Neural crest cell (in vitro differentiated cells): Measurements from ENCODE around the gene DMXL1. TPM values are rescaled to one million over a fixed set of nuclear protein-coding genes. Genes with fewer than 3 reads are reported as not detected.

Experiments
- DNase-seq: peaks from one replicate; pipeline ENCODE4 v3.0.0; 2021; ENCODE audit warnings: low read depth, mixed read lengths, low spot score
- H3K27ac Mint-ChIP-seq: one replicate; pipeline ENCODE4 v1.8.0; 2021; ENCODE audit warnings: mild to moderate bottlenecking, mixed read lengths; ENCODE audit not compliant: unreplicated experiment
- H3K27me3 Mint-ChIP-seq: 2 replicates; pipeline ENCODE4 v1.8.0; 2021; ENCODE audit warnings: low read depth, mild to moderate bottlenecking, mixed read lengths
- H3K36me3 Mint-ChIP-seq: 2 replicates; pipeline ENCODE4 v1.8.0; 2021; ENCODE audit warnings: low read depth, mild to moderate bottlenecking, mixed read lengths
- H3K4me1 Mint-ChIP-seq: 2 replicates; pipeline ENCODE4 v1.8.0; 2021; ENCODE audit warnings: mixed read lengths
- H3K4me3 Mint-ChIP-seq: one replicate; pipeline ENCODE4 v1.8.0; 2021; ENCODE audit warnings: mild to moderate bottlenecking, mixed read lengths
- H3K9me3 Mint-ChIP-seq: 2 replicates; pipeline ENCODE4 v1.8.0; 2021; ENCODE audit warnings: mixed read lengths
- CTCF ChIP-seq: fragments of 200-600 bp; sonication (generic); conservative IDR thresholded peaks from 2 replicates; pipeline ENCODE4 v1.5.0; 2021; ENCODE audit warnings: antibody characterized with exemption, mild to moderate bottlenecking
- total RNA-seq: library from RNA; stranded (reverse); gene quantifications from 2 replicates; pipeline ENCODE4 v1.2.1, GENCODE V29; 2021

DMXL1 gene
- total RNA-seq, 1 donor from 2014 or later, result 24.1 TPM

- Mint-ChIP-seq H3K9me3 (no peaks in the 10 kb centered on the region), H3K27ac (no peak overlapping the region), H3K36me3 (peaks cover 2% of the 10 kb centered on the region), H3K4me3 (no peak overlapping the region), H3K27me3 (no peaks in the 10 kb centered on the region), H3K4me1 (peaks cover 21% of the 10 kb centered on the region)
- DNase-seq, result no peak
- TF ChIP-seq CTCF, result no peak
Observed at GRCh38 chr5:119288379-119289033, 217.6 kb downstream of the DMXL1 start.

- H3K36me3 Mint-ChIP-seq, result peaks cover 4% of the 10 kb centered on the region
- H3K27me3 Mint-ChIP-seq, result no peaks in the 10 kb centered on the region
- H3K9me3 Mint-ChIP-seq, result no peaks in the 10 kb centered on the region
- no peak for DNase-seq
- H3K27ac Mint-ChIP-seq, result no peak overlapping the region
- no peak for TF ChIP-seq CTCF
- H3K4me3 Mint-ChIP-seq, result no peak overlapping the region
- H3K4me1 Mint-ChIP-seq, result peaks cover 21% of the 10 kb centered on the region
Observed at GRCh38 chr5:119289438-119290044, 218.7 kb downstream of the DMXL1 start.

DNA sequence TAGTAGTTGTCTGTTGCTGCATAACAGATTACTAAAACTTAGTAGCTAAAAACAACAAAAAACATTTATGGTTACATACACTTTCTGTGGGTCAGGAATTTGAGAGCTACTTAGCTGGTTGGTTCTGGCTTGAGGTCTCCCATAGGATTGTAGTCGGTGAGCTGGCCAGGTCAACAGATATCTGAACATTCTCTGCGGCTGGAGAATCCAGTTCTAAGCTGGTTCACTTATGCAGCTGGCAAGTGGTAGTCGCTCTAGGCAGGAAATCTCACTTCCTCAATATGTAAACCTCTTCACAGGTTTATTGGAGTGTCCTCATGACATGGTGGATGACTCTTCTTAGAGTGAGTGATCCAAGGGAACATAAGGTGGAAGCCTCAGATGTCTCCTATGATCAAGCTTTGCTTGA is 219.3 kb downstream of the DMXL1 start:
- Mint-ChIP-seq H3K27ac (no peak overlapping the region), H3K27me3 (no peaks in the 10 kb centered on the region), H3K9me3 (no peaks in the 10 kb centered on the region), H3K4me3 (no peak overlapping the region), H3K4me1 (peaks cover 21% of the 10 kb centered on the region), H3K36me3 (peaks cover 5% of the 10 kb centered on the region)
- DNase-seq, result no peak
- TF ChIP-seq CTCF, result no peak

- H3K4me1 Mint-ChIP-seq, result peaks cover 21% of the 10 kb centered on the region
- H3K27me3 Mint-ChIP-seq, result no peaks in the 10 kb centered on the region
- peaks cover 5% of the 10 kb centered on the region for H3K36me3 Mint-ChIP-seq
- DNase-seq, result no peak
- TF ChIP-seq CTCF, result no peak
- no peak overlapping the region for H3K27ac Mint-ChIP-seq
- no peaks in the 10 kb centered on the region for H3K9me3 Mint-ChIP-seq
- H3K4me3 Mint-ChIP-seq, result no peak overlapping the region
Observed at GRCh38 chr5:119290607-119291006, 219.7 kb downstream of the DMXL1 start.

DNA sequence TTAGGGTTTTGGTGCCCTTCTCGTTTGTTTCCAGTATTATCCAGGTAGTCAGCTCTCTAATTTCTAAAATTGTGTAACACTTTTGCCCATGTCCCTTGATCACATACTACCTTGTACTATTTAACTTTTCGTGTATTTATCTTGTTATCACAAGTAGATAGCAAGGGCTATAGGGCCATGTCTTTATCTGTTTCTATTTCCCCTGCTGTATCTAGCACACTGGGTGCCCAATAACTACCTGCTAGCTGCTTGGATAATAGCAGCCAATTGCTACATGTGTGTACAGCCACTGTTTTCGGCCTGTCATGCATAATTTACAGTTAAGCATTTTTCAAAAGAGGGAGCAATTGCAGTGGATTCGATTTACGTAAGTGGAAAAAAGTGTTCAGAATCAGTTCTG is 220.2 kb downstream of the DMXL1 start:
- no peaks in the 10 kb centered on the region for H3K27me3 Mint-ChIP-seq
- peaks cover 21% of the 10 kb centered on the region for H3K4me1 Mint-ChIP-seq
- H3K4me3 Mint-ChIP-seq, result no peak overlapping the region
- TF ChIP-seq CTCF, result no peak
- DNase-seq, result no peak
- H3K36me3 Mint-ChIP-seq, result peaks cover 5% of the 10 kb centered on the region
- H3K9me3 Mint-ChIP-seq, result no peaks in the 10 kb centered on the region
- H3K27ac Mint-ChIP-seq, result no peak overlapping the region
